ENCODE data around the gene H1-8. TPM values are rescaled to one million over a fixed set of nuclear protein-coding genes. Genes with fewer than 3 reads are reported as not detected.

The H1-8 gene
- total RNA-seq, 5 donors from 2014 or later (not counting 1 experiment from before 2014, with no cell fraction given): not detected

DNA sequence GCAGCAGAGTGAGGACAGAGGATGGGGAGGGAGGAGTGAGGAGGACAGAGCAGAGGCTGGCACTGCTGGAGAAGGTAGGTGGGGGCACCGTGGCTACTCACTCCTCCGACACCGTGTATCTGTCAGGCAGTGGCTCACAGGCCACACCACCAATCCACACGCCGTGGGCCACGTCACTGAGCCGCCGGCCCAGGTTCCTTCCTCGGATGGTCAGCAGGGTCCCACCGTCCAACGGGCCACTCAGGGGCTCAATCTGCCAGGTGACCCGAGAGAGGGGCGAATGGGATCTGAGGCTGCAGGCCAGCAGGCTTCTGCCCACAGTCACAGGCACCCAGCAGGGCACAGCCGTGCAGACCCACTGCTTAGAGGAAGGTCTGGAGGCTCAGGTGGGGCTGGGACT lies 30.5 kb downstream of the H1-8 start:
- CTCF ChIA-PET: no interaction called here
- Mint-ChIP-seq H3K36me3 (peaks cover 4% of the 10 kb centered on the region), H3K4me3 (no peak overlapping the region), H3K4me1 (peaks cover 21 to 53% (median 34%) of the 10 kb centered on the region in 3 donors), H3K27ac (peak overlapping the region in 1 of 2 donors; percentile 39), H3K9me3 (no peaks in the 10 kb centered on the region), H3K27me3 (no peaks in the 10 kb centered on the region)
- H3K27me3 ChIP-seq (replicated peaks in 1 of 2; ENCODE audit: control insufficient read depth in 2 of 2, extremely low read depth in 1 of 2, insufficient read depth in 2 of 2, low read length in 1 of 2): no peaks in the 10 kb centered on the region
- peaks cover 15 to 56% of the 10 kb centered on the region in 2 experiments for H3K4me1 ChIP-seq (ENCODE audit: control insufficient read depth in 1 of 2, extremely low read depth in 1 of 2, insufficient read depth in 2 of 2, low read length in 2 of 2)
- 93% methylated on average over 9 of the region's 14 CpGs for WGBS (ENCODE audit: insufficient coverage)
- H3K9me3 ChIP-seq: no peaks in the 10 kb centered on the region
- no peak for DNase-seq
- ATAC-seq (replicated peaks in 1 of 4): no peak
- POLR2A ChIA-PET: no interaction called here
- peaks cover 0 to 3% of the 10 kb centered on the region in 2 donors for H3K36me3 ChIP-seq (ENCODE audit: control insufficient read depth in 2 of 2, extremely low read depth in 1 of 2, insufficient read depth in 1 of 2, low read length in 1 of 2)
- no peak overlapping the region for H3K4me3 ChIP-seq (ENCODE audit: control insufficient read depth in 1 of 2, extremely low read depth in 1 of 2, low read length in 1 of 2)
- no peak overlapping the region for H3K27ac ChIP-seq (ENCODE audit: low read length)

DNA sequence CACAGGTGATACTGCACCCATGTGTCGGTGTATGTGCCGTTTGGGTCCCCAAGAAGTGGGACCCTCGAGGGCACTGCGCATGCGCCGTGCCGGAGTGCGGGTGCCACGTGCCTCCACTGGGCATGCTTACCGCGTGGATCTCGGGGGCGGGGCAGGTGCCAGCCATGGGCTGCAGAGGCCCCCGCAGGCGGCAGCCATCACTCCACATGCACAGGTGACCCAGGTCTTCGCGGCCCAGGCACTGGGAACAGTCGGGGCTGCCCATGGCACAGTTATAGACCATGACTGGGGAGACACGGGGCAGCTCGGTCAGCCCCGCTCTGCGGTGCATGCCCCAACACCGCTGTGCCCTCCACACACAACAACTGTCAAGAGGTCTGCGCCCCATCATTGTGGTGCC lies 31.2 kb downstream of the H1-8 start:
- 99% methylated on average over 21 of the region's 24 CpGs for WGBS (ENCODE audit: insufficient coverage)
- Mint-ChIP-seq H3K27ac (peak overlapping the region; percentile 22 to 31), H3K27me3 (no peaks in the 10 kb centered on the region), H3K4me1 (peaks cover 21 to 60% (median 36%) of the 10 kb centered on the region in 3 donors), H3K36me3 (peaks cover 4% of the 10 kb centered on the region), H3K9me3 (no peaks in the 10 kb centered on the region), H3K4me3 (no peak overlapping the region)
- Histone ChIP-seq H3K4me3 (ENCODE audit: control insufficient read depth in 1 of 2, extremely low read depth in 1 of 2, low read length in 1 of 2) (no peak overlapping the region), H3K27me3 (replicated peaks in 1 of 2; ENCODE audit: control insufficient read depth in 2 of 2, extremely low read depth in 1 of 2, insufficient read depth in 2 of 2, low read length in 1 of 2) (no peaks in the 10 kb centered on the region), H3K36me3 (ENCODE audit: control insufficient read depth in 2 of 2, extremely low read depth in 1 of 2, insufficient read depth in 1 of 2, low read length in 1 of 2) (peaks cover 0 to 3% of the 10 kb centered on the region in 2 donors), H3K27ac (ENCODE audit: low read length) (no peak overlapping the region), H3K9me3 (no peaks in the 10 kb centered on the region), H3K4me1 (ENCODE audit: control insufficient read depth in 1 of 2, extremely low read depth in 1 of 2, insufficient read depth in 2 of 2, low read length in 2 of 2) (peaks cover 15 to 60% of the 10 kb centered on the region in 2 experiments)
- POLR2A ChIA-PET: no interaction called here
- no peak for ATAC-seq (replicated peaks in 1 of 4)
- no peak for DNase-seq
- CTCF ChIA-PET: no interaction called here

DNA sequence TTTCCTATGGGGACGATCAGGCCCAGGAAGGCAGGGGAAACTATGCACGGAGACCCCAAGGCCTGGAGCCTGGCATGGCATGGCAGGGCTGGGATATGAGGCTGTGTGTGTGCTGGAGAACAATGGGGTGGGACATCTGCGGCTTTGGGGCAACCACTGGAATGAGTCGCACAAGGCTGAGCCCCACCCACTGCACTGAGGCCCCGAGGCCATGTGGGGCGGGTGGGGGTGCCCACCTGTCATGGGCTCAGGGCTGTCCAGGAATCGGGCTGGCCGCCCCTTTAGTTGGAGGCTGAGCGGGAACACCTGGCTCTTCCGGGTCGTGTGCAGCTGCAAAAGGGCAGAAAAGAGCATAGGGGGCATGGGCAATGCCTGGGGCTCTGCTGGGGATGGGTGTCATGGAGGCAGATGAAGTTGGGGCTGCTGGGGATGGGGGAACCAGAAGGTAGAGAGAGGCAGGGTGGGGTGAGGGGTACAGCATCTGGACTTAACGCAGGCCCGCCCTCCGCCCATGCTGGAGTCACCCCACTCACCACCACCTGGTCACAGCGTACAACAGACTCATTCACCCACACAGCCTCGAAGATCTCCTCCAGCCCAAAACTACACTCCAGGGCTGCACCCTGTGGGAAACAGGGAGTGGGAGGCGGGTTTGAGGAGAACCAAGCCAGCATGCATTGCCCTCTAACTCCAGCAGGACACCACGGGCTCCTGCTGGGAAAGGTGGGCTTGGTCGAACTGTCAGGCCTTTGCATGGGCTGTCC lies 32.4 kb downstream of the H1-8 start:
- 81% methylated on average over 11 of the region's 19 CpGs for WGBS (ENCODE audit: insufficient coverage)
- no peak overlapping the region for H3K4me3 ChIP-seq (ENCODE audit: control insufficient read depth in 1 of 2, extremely low read depth in 1 of 2, low read length in 1 of 2)
- POLR2A ChIA-PET: interaction anchor here in 1 of 2 donors (1.5 kb wide), 1 partner anchor 8 kb away, joined by 3 read pairs; no protein-coding TSS in a partner anchor
- no peak for ATAC-seq (replicated peaks in 1 of 4)
- no peak for DNase-seq
- Mint-ChIP-seq H3K27me3 (no peaks in the 10 kb centered on the region), H3K4me1 (peaks cover 21 to 64% (median 36%) of the 10 kb centered on the region in 3 donors), H3K36me3 (peaks cover 4% of the 10 kb centered on the region), H3K9me3 (no peaks in the 10 kb centered on the region), H3K27ac (peak overlapping the region; percentile 96), H3K4me3 (no peak overlapping the region)
- no peaks in the 10 kb centered on the region for H3K9me3 ChIP-seq
- peaks cover 0 to 2% of the 10 kb centered on the region in 2 donors for H3K36me3 ChIP-seq (ENCODE audit: control insufficient read depth in 2 of 2, extremely low read depth in 1 of 2, insufficient read depth in 1 of 2, low read length in 1 of 2)
- H3K4me1 ChIP-seq (ENCODE audit: control insufficient read depth in 1 of 2, extremely low read depth in 1 of 2, insufficient read depth in 2 of 2, low read length in 2 of 2): peaks cover 15 to 71% of the 10 kb centered on the region in 2 experiments
- H3K27ac ChIP-seq (ENCODE audit: low read length): peak overlapping the region; percentile 95
- CTCF ChIA-PET: interaction anchor here in 1 of 2 donors (1.4 kb wide), 1 partner anchor 30 kb away, joined by 6 read pairs; no protein-coding TSS in a partner anchor
- no peaks in the 10 kb centered on the region for H3K27me3 ChIP-seq (replicated peaks in 1 of 2; ENCODE audit: control insufficient read depth in 2 of 2, extremely low read depth in 1 of 2, insufficient read depth in 2 of 2, low read length in 1 of 2)

DNA sequence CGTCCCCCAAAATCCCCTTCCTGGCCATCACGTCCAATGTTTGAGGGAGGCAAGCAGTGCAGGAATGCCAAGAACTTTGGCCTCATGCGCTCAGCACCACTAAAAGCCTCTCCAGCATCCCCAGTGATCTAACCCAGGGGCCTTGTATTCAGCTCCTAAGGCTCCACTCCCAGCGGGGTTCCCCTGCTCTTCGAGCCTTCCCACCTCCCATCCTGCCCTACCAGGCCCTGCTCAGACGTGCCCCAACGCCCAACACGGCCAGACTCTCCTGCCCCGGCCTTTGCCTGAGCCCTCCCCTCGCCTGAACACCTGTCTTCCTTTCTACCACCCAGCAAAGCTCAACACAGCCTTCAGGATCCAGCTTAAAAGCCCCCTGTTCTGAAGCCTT lies 33.0 kb downstream of the H1-8 start:
- DNase-seq (peak in 1 of 35 experiments; percentile 24), ATAC-seq (replicated peaks in 1 of 4) (no peak)
- Mint-ChIP-seq H3K27ac (peak overlapping the region; percentile 96), H3K4me1 (peaks cover 21 to 64% (median 36%) of the 10 kb centered on the region in 3 donors), H3K9me3 (no peaks in the 10 kb centered on the region), H3K4me3 (peak overlapping the region; percentile 21 to 60 (median 25)), H3K36me3 (peaks cover 4% of the 10 kb centered on the region), H3K27me3 (no peaks in the 10 kb centered on the region)
- Histone ChIP-seq H3K27me3 (replicated peaks in 1 of 2; ENCODE audit: control insufficient read depth in 2 of 2, extremely low read depth in 1 of 2, insufficient read depth in 2 of 2, low read length in 1 of 2) (no peaks in the 10 kb centered on the region), H3K4me3 (ENCODE audit: control insufficient read depth in 1 of 2, extremely low read depth in 1 of 2, low read length in 1 of 2) (no peak overlapping the region), H3K36me3 (ENCODE audit: control insufficient read depth in 2 of 2, extremely low read depth in 1 of 2, insufficient read depth in 1 of 2, low read length in 1 of 2) (no peaks in the 10 kb centered on the region), H3K27ac (ENCODE audit: low read length) (peak overlapping the region; percentile 95), H3K9me3 (no peaks in the 10 kb centered on the region), H3K4me1 (ENCODE audit: control insufficient read depth in 1 of 2, extremely low read depth in 1 of 2, insufficient read depth in 2 of 2, low read length in 2 of 2) (peaks cover 15 to 71% of the 10 kb centered on the region in 2 experiments)
- ChIA-PET POLR2A (interaction anchor here in 1 of 2 donors (0.5 to 1.5 kb wide), 2 partner anchors 8 to 454 kb away, joined by 3 to 4 read pairs; partner anchors contain the start of gene RAB43), CTCF (interaction anchor here in 1 of 2 donors (1.4 kb wide), 1 partner anchor 29 kb away, joined by 6 read pairs; no protein-coding TSS in a partner anchor)
- 81% methylated on average over 9 of the region's 10 CpGs for WGBS (ENCODE audit: insufficient coverage)

DNA sequence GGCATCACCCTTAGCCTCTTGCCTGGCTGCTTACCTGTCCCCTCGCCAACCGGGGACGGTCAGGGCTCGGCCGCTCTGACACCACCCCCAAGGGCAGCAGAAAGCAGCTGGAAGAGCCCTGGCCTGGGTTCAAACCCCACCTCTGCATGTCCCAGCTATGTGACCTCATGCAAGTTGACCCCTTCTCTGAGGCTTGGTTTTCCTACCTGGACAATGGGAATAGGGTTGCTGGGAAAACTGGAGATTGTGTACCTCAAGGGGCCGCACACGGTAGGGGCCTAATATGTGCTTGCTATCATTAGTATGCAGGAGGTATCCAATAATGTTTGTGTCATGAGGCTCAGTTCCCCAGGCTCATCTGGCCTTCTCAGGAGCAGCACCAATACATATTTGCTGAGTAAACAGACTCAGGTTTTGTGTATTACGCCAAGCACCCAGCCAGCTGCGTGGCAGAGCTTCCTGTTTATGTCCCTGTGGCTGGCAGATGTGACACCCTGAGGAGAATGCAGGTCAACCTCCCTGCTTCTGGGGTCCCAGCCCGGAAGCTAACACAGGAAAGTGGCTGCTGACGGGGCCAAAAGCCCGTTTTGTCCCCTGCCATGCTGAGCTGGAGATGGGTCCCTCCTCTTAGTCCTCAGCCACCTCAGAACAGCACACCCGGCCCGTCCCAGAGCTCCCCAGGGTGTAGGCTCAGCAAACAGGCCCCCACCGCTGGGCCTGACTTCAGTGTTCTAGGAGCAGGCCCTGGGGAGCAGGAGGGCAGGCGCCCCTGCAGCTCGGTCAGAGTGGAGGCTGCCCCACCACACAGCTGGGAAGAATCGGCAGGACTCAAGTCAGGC lies 33.8 kb downstream of the H1-8 start:
- POLR2A ChIA-PET: interaction anchor here (0.5 to 1.5 kb wide), 5 partner anchors 9 to 455 kb away, joined by 3 to 6 read pairs (median 4); partner anchors contain the start of gene RAB43 (in 1 of the 2)
- H3K4me1 ChIP-seq (ENCODE audit: control insufficient read depth in 1 of 2, extremely low read depth in 1 of 2, insufficient read depth in 2 of 2, low read length in 2 of 2): peaks cover 15 to 71% of the 10 kb centered on the region in 2 experiments
- ATAC-seq (replicated peaks in 1 of 4): peak; percentile 85 to 93 (median 88)

More for the DNA sequence above, 33.8 kb downstream of the H1-8 start:
- H3K4me3 ChIP-seq (ENCODE audit: control insufficient read depth in 1 of 2, extremely low read depth in 1 of 2, low read length in 1 of 2): peak overlapping the region; percentile 7 to 30
- H3K36me3 ChIP-seq (ENCODE audit: control insufficient read depth in 2 of 2, extremely low read depth in 1 of 2, insufficient read depth in 1 of 2, low read length in 1 of 2): no peaks in the 10 kb centered on the region
- peaks cover 4% of the 10 kb centered on the region for H3K36me3 Mint-ChIP-seq
- CTCF ChIA-PET: interaction anchor here in 1 of 2 donors (1.2 to 1.4 kb wide), 2 partner anchors 29 to 87 kb away, joined by 6 read pairs; no protein-coding TSS in a partner anchor
- peaks cover 21 to 64% (median 36%) of the 10 kb centered on the region in 3 donors for H3K4me1 Mint-ChIP-seq
- peak overlapping the region; percentile 28 to 60 (median 46) for H3K4me3 Mint-ChIP-seq
- peak; percentile 59 to 93 (median 82) for DNase-seq
- no peaks in the 10 kb centered on the region for H3K27me3 Mint-ChIP-seq
- 10% methylated on average over 13 of the region's 18 CpGs for WGBS (ENCODE audit: insufficient coverage)
- H3K27ac ChIP-seq (ENCODE audit: low read length): peak overlapping the region; percentile 95
- H3K27me3 ChIP-seq (replicated peaks in 1 of 2; ENCODE audit: control insufficient read depth in 2 of 2, extremely low read depth in 1 of 2, insufficient read depth in 2 of 2, low read length in 1 of 2): no peaks in the 10 kb centered on the region
- no peaks in the 10 kb centered on the region for H3K9me3 ChIP-seq
- no peaks in the 10 kb centered on the region for H3K9me3 Mint-ChIP-seq
- H3K27ac Mint-ChIP-seq: peak overlapping the region; percentile 96
